ENCODE data around the gene SRP68. TPM values are rescaled to one million over a fixed set of nuclear protein-coding genes. Genes with fewer than 3 reads are reported as not detected.

The SRP68 gene
- polyA plus RNA-seq, 1 experiment = 101 TPM

GRCh38 chr17:76083536-76084182 lies 11.3 kb upstream of the SRP68 start:
- Histone ChIP-seq H3K27me3 (ENCODE audit: control insufficient read depth, insufficient read depth, low read length) (peaks cover 21% of the 10 kb centered on the region), H3K27ac (ENCODE audit: low read depth, low read length) (no peak overlapping the region), H3K9me3 (ENCODE audit: control insufficient read depth, insufficient read depth, low read length) (no peaks in the 10 kb centered on the region; the same call in 1 of the 2 replicates), H3K4me3 (ENCODE audit: low read depth, low read length) (no peak overlapping the region)
- CTCF ChIA-PET = no interaction called here
- TF ChIP-seq CTCF (IDR thresholded peaks at IDR 0.05; ENCODE audit: low read depth, low read length) = no peak
- DNase-seq (ENCODE audit: low read depth, low spot score) = no peak
- POLR2A ChIA-PET = interaction anchor here (0.8 kb wide), 1 partner anchor 150 kb away, joined by 3 read pairs; no protein-coding TSS in a partner anchor

DNA sequence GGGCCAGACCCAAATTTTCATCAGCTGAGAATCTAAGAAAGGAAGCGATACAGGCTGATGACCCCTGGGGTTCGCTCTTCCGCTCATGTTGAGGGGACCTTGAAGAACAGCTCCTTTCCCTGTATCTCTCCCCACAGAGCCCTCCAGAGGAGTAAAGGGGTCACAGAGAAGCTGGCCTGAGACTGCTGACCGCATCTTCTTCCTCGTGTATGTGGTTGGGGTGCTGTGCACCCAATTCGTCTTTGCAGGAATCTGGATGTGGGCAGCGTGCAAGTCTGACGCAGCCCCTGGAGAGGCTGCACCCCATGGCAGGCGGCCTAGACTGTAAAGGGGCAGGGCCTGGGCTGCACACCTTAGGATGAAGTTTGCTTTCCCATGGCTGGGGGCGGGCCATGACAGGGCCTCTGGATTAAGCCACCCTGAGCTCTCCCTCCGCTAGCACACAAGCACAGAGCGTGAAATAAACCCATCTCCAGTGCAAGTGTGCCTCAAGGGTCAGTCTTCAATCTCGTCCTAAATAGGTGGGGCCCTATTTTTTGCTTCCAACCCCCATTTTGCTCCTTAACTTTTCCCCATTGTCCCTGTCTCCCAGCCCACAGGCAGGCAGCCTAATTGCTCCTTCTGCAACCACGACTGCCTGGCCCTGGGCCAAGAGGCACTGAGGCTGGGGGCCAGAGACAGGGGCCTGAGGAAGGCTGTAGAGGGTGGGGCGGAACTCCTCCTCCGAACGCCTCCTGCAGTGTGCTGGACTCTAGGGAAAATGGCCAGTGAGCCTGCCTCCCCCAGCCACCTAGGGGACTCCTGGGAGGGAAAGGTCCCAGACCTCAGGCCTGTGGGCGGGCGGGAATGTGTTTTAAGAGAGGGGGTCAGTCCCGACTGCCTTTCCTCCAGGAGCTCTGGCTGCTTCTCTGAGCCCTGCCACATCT lies 10.3 kb upstream of the SRP68 start:
- POLR2A ChIA-PET = no interaction called here
- DNase-seq (ENCODE audit: low read depth, low spot score) = no peak
- CTCF ChIA-PET = no interaction called here
- Histone ChIP-seq H3K9me3 (ENCODE audit: control insufficient read depth, insufficient read depth, low read length) (no peaks in the 10 kb centered on the region; the same call in 1 of the 2 replicates), H3K4me3 (ENCODE audit: low read depth, low read length) (no peak overlapping the region), H3K27me3 (ENCODE audit: control insufficient read depth, insufficient read depth, low read length) (peaks cover 30% of the 10 kb centered on the region), H3K27ac (ENCODE audit: low read depth, low read length) (no peak overlapping the region)
- TF ChIP-seq CTCF (IDR thresholded peaks at IDR 0.05; ENCODE audit: low read depth, low read length) = no peak

GRCh38 chr17:76081295-76082210 lies 9.2 kb upstream of the SRP68 start:
- DNase-seq (ENCODE audit: low read depth, low spot score) = no peak
- Histone ChIP-seq H3K4me3 (ENCODE audit: low read depth, low read length) (no peak overlapping the region), H3K27ac (ENCODE audit: low read depth, low read length) (no peak overlapping the region), H3K9me3 (ENCODE audit: control insufficient read depth, insufficient read depth, low read length) (no peaks in the 10 kb centered on the region; the same call in 1 of the 2 replicates), H3K27me3 (ENCODE audit: control insufficient read depth, insufficient read depth, low read length) (peaks cover 39% of the 10 kb centered on the region)
- ChIA-PET CTCF (interaction anchor here (1.4 kb wide), 1 partner anchor 198 kb away, joined by 5 read pairs; no protein-coding TSS in a partner anchor), POLR2A (interaction anchor here (0.5 kb wide), 1 partner anchor 17 kb away, joined by 5 read pairs; no protein-coding TSS in a partner anchor)
- no peak for TF ChIP-seq CTCF (IDR thresholded peaks at IDR 0.05; ENCODE audit: low read depth, low read length)

DNA sequence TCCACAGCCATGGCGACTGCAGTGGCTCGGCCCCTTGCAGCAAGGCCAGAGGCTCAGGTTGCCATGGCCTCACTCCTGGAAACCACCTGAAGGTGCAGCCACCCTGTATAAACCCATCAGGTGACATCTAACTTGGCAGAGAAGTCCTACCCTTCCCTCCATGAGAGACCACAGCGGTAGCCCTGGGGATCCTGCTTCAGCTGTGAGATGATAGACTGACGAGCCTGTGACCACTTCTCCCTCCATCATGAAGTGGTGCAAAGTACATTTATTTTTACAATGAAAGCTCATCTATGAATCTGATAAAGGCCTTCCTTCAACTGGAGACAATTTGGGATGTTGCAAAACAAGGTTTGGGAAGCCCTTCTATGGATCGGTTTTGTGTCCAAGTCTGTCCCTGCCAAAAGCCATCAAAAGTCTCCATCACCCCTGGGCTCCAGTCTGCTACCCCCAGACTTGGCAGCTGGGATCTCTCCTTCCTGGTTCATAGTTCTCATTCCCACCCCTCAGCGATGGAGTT lies 8.5 kb upstream of the SRP68 start:
- ChIA-PET POLR2A (interaction anchor here (0.5 to 1.0 kb wide), 3 partner anchors 14 to 160 kb away, joined by 3 to 5 read pairs (median 5); no protein-coding TSS in a partner anchor), CTCF (interaction anchor here (1.4 kb wide), 1 partner anchor 199 kb away, joined by 5 read pairs; no protein-coding TSS in a partner anchor)
- TF ChIP-seq CTCF (IDR thresholded peaks at IDR 0.05; ENCODE audit: low read depth, low read length) = no peak
- Histone ChIP-seq H3K27me3 (ENCODE audit: control insufficient read depth, insufficient read depth, low read length) (peaks cover 47% of the 10 kb centered on the region), H3K27ac (ENCODE audit: low read depth, low read length) (no peak overlapping the region), H3K9me3 (ENCODE audit: control insufficient read depth, insufficient read depth, low read length) (peaks cover 4% of the 10 kb centered on the region; the same call in 1 of the 2 replicates), H3K4me3 (ENCODE audit: low read depth, low read length) (no peak overlapping the region)
- DNase-seq (ENCODE audit: low read depth, low spot score) = no peak
